VCaP (cell line): Measurements from ENCODE around the gene CXCR4.

Experiments used
- H3K27ac ChIP-seq: fragments of 450-650 bp; 2 replicates; pipeline ENCODE4 v1.5.1; 2017
- TF ChIP-seq, protein P1 (sequence below): fragments of 450-650 bp; conservative IDR thresholded peaks from 2 replicates; pipeline ENCODE4 v1.5.1; 2017; ENCODE audit warnings: mild to moderate bottlenecking, moderate library complexity

Gene CXCR4

DNA sequence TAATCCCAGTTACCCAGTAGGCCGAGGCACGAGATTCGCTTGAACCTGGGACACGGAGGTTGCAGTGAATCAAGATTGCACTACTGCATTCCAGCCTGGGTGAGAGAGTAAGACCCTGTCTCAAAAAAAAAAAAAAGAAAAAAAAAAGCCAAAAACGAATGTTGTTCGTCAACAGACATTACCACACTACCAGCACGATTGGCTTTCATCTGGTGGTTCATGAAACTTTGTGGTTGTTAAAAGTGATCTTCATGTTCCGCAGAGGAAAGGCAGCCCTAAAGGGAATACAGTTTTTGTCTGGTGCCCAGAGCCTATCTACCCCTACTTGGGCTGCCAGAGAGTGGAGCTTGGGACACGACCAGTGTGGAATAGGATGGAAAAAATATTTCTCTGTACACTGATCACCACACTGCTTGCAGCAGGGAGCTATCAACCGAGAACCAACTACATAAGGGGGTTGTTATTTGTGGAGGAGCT is 13.6 kb upstream of the CXCR4 start:
- no peak overlapping the region for H3K27ac ChIP-seq
- TF ChIP-seq, protein P1, sequence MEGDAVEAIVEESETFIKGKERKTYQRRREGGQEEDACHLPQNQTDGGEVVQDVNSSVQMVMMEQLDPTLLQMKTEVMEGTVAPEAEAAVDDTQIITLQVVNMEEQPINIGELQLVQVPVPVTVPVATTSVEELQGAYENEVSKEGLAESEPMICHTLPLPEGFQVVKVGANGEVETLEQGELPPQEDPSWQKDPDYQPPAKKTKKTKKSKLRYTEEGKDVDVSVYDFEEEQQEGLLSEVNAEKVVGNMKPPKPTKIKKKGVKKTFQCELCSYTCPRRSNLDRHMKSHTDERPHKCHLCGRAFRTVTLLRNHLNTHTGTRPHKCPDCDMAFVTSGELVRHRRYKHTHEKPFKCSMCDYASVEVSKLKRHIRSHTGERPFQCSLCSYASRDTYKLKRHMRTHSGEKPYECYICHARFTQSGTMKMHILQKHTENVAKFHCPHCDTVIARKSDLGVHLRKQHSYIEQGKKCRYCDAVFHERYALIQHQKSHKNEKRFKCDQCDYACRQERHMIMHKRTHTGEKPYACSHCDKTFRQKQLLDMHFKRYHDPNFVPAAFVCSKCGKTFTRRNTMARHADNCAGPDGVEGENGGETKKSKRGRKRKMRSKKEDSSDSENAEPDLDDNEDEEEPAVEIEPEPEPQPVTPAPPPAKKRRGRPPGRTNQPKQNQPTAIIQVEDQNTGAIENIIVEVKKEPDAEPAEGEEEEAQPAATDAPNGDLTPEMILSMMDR, result no peak

DNA sequence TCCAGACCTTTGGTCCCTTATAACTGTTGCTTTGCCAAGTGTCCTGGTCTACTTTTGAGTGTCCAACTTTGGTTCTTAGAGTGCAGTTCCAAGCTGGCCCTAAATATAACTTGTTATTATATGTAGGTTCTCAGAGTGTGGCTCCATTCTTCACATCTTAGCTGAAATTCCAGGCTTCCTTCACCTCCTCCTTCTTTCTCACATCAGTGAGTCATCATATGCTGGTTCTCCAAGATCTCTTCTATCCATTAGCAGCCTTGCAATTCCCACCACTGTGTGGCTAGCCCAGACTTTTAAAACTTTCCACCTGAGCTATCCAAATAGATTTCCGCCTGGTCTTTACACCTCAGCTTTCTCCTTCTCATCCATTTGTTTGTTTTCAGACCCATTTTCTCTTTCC is 12.6 kb upstream of the CXCR4 start:
- TF ChIP-seq, protein P1, result no peak
- no peak overlapping the region for H3K27ac ChIP-seq

DNA sequence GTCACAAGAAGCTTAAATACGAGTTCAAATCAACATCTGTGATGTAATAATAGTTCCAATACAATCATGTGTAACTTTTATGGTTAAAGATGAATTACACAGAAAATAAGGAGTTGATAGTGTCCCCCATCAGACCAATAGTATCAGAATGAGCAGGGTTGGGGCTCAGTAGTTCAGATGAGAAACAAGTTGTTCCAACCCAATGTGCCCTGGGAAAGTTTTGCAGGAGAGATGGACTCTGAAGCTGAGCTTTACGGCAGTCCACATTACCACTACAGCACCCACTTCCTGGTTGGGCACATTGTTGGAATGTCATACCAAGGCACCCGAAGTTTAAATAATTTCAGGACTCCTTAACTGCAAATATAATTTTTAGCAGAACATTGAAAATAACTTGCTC is 12.1 kb upstream of the CXCR4 start:
- H3K27ac ChIP-seq, result no peak overlapping the region
- TF ChIP-seq, protein P1, result no peak

DNA sequence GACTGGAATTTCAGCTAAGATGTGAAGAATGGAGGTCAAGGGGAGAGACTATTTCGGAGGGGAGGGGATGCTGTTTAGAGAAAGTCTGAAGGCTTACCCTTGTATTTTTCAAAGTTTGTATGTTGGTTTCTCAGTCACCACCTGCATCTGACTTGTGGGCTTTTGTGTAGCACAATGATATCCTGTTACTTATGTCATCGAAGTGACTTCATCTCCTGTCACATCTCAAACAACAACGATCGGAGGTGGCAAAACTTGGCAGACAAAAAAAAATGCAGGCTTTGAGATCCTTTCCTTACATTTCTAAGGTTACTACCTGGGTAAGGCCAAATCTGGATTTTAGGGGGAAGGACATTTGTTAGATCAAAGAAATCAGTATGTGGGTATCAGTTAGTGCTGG is 11.7 kb upstream of the CXCR4 start:
- TF ChIP-seq, protein P1, result no peak
- H3K27ac ChIP-seq, result no peak overlapping the region

DNA sequence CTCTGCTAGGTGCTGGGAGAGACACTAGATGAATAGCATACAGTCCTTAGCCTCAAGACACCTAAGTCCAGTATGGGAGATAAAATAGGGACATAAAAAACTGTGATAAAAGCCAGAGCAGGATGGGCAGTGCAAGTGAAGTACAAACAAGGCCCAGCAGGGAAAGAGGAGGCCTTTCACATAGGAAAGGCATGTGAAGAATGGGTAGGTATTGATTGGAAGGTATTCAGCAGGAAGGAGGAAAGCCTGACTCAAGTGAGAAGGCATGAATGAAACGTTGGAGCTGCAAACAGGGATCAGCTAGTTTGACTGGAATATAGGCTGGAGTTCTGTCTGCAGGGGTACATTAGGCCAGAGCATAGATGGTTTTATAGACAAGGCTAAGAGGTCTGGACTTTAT is 11.0 kb upstream of the CXCR4 start:
- TF ChIP-seq, protein P1, result no peak
- H3K27ac ChIP-seq, result no peak overlapping the region

DNA sequence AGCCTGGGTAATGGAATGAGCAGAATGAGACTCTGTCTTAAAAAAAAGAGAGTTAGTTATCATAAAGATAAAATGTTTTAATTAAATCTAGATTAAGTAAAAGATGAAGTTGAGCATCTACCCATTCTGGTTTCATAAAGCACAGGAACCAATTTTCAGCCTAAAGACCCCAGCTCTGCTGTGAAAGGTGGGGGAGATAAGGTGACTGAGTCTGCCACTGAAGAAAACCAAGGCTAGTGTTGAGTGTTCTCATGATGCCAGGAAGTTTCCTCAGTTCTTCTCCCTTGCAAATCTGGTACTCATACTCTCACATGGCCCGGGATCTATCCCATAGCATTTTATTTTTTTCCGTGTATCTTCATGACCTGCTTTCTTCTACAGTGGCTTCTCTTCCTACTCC is 10.4 kb upstream of the CXCR4 start:
- no peak overlapping the region for H3K27ac ChIP-seq
- TF ChIP-seq, protein P1, result no peak

DNA sequence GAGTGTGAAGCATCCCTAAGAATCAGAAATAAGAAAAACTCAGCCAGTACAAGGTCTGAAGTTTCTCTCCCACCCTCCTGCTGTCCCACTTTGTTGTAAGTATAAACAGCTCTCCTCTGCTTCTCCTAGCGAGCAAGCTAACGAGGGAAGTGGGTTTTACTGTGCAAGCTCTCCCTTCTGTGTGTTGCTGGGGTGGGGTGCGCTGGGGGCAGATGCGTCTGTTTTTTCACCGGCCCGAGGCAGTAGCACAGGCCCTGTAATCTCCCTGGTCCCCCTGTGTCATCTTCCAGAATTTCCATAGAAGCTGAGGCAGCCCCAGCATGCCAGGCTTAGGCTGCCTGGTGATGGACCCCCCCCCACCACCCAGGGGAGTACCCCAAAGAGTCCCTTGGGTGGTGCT is 9.4 kb upstream of the CXCR4 start:
- H3K27ac ChIP-seq, result no peak overlapping the region
- TF ChIP-seq, protein P1, result no peak
